ENCODE data around the gene LRRIQ1.

- TF ChIP-seq CTCF (IDR thresholded peaks at IDR 0.05) (no peak), EZH2 (IDR thresholded peaks at IDR 0.05) (no peak)
Observed at GRCh38 chr12:85260896-85261295, 224.7 kb downstream of the LRRIQ1 start.
